Esophagus squamous epithelium (tissue), 4 donors: Measurements from ENCODE around the gene NMT1.

Source experiments
- POLR2A ChIP-seq, 4 donors: fragments of 450-650 bp; IDR thresholded peaks; one replicate each; pipeline ENCODE4 v1.6.1; 2017; ENCODE audit warnings: antibody characterized with exemption in 4 of 4, mild to moderate bottlenecking in 4 of 4, moderate library complexity in 3 of 4
- TF ChIP-seq, protein P1 (sequence below), 6 experiments: fragments of 450-650 bp in 4 of 6; fragments of 200-600 bp in 2 of 6; sonication (generic) in 2 of 6; IDR thresholded peaks; one replicate each; pipeline ENCODE4 v1.5.1; 2016 to 2019; ENCODE audit warnings: antibody characterized with exemption in 6 of 6, mild to moderate bottlenecking in 4 of 6, moderate library complexity in 4 of 6

DNA sequence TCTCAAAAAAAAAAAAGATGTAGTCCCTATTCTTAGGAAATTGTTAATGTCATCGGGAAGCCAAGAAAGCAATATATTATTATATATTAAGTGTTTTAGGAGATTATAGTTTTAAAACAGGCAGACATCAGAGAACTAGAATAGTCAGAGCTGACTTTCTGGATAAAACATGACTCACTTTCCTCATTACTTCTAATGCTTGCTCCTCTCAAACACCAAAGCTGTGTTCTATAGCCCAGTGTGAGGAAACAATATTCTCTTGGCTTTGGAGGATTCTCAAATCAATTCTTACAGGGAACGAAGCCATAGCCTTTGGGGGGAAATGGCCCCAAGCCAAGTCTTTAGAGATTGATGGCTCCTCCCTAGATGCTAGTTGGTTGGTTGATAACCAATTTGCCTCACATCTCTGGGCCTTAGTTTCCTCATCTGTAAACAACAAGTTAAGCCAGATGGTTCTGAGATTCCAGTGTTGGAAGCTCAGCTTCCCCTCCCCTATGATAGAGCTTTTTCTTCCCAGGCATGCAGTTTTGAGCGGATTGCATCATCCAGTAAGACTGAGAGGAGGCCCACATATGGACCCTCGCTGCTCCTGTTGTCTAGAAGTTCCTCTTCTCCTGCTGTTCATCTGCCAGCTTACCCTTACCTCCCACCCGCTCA, 12.4 kb downstream of the NMT1 start:
- TF ChIP-seq, protein P1, sequence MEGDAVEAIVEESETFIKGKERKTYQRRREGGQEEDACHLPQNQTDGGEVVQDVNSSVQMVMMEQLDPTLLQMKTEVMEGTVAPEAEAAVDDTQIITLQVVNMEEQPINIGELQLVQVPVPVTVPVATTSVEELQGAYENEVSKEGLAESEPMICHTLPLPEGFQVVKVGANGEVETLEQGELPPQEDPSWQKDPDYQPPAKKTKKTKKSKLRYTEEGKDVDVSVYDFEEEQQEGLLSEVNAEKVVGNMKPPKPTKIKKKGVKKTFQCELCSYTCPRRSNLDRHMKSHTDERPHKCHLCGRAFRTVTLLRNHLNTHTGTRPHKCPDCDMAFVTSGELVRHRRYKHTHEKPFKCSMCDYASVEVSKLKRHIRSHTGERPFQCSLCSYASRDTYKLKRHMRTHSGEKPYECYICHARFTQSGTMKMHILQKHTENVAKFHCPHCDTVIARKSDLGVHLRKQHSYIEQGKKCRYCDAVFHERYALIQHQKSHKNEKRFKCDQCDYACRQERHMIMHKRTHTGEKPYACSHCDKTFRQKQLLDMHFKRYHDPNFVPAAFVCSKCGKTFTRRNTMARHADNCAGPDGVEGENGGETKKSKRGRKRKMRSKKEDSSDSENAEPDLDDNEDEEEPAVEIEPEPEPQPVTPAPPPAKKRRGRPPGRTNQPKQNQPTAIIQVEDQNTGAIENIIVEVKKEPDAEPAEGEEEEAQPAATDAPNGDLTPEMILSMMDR (IDR thresholded peaks at IDR 0.05): no peak
- no peak for TF ChIP-seq POLR2A (IDR thresholded peaks at IDR 0.05)
